Fibroblast of lung (primary cell): Measurements from ENCODE around the gene CNTN4. TPM values are rescaled to one million over a fixed set of nuclear protein-coding genes. Genes with fewer than 3 reads are reported as not detected.

Source experiments
- DNase-seq, 2 donors: peaks; one replicate each; pipeline versions ENCODE4 v3.0.0 to v3.0.0-alpha.2; 2010; ENCODE audit warnings: low read depth in 2 of 2
- H2AFZ ChIP-seq: 2 replicates; pipeline ENCODE4 v1.5.1; 2012; ENCODE audit warnings: low read length, control low read depth, inconsistent platforms
- H3K27ac ChIP-seq: 2 replicates; pipeline ENCODE4 v1.5.1; 2011; ENCODE audit warnings: low read length, control low read depth; ENCODE audit not compliant: insufficient read depth
- H3K27me3 ChIP-seq: 2 replicates; pipeline ENCODE4 v1.5.1; 2011; ENCODE audit warnings: mild to moderate bottlenecking, low read length; ENCODE audit not compliant: control insufficient read depth, insufficient read depth
- H3K36me3 ChIP-seq: 2 replicates; pipeline ENCODE4 v1.5.1; 2011; ENCODE audit warnings: low read length; ENCODE audit not compliant: control insufficient read depth, insufficient read depth
- H3K4me1 ChIP-seq: 2 replicates; pipeline ENCODE4 v1.5.1; 2011; ENCODE audit warnings: low read length; ENCODE audit not compliant: control insufficient read depth, insufficient read depth; ENCODE audit errors: extremely low read depth
- H3K4me2 ChIP-seq: 2 replicates; pipeline ENCODE4 v1.5.1; 2011; ENCODE audit warnings: low read length, control low read depth; ENCODE audit not compliant: insufficient read depth; ENCODE audit errors: extremely low read depth
- H3K4me3 ChIP-seq, 4 experiments: fragments of 200-600 bp in 1 of 4; sonication (generic) in 1 of 4; replicated peaks in 1 of 4; 2 replicates each; pipeline ENCODE4 v1.5.1; 2011 to 2016; ENCODE audit warnings: low read length in 4 of 4, low read depth in 3 of 4, mild to moderate bottlenecking in 3 of 4, control low read depth in 2 of 4, inconsistent platforms in 1 of 4, mixed read lengths in 1 of 4; ENCODE audit not compliant: insufficient read depth in 1 of 4; ENCODE audit errors: control extremely low read depth in 1 of 4
- H3K79me2 ChIP-seq: 2 replicates; pipeline ENCODE4 v1.5.1; 2012; ENCODE audit warnings: mild to moderate bottlenecking, low read length, inconsistent platforms; ENCODE audit not compliant: control insufficient read depth, insufficient read depth
- H3K9ac ChIP-seq: 2 replicates; pipeline ENCODE4 v1.5.1; 2011; ENCODE audit warnings: mild to moderate bottlenecking, low read length, control low read depth; ENCODE audit not compliant: insufficient read depth
- H3K9me3 ChIP-seq: 2 replicates; pipeline ENCODE4 v1.5.1; 2012; ENCODE audit warnings: low read depth, low read length; ENCODE audit not compliant: control insufficient read depth, insufficient read depth
- H4K20me1 ChIP-seq: 2 replicates; pipeline ENCODE4 v1.5.1; 2011; ENCODE audit warnings: low read length; ENCODE audit not compliant: control insufficient read depth, insufficient read depth; ENCODE audit errors: extremely low read depth
- EZH2 ChIP-seq: IDR thresholded peaks from 2 replicates; pipeline ENCODE4 v1.5.1; 2012; ENCODE audit warnings: low read length, control low read depth, mild to moderate bottlenecking; ENCODE audit errors: missing control alignments
- polyA plus RNA-seq, 2 donors: library from polyadenylated mRNA; depleted of rRNA in 1 of 2; stranded (reverse) in 1 of 2; unstranded in 1 of 2; fragments of >200 nt; gene quantifications; 2 replicates each; pipeline ENCODE4 v1.2.1, GENCODE V29; 2011 to 2012; ENCODE audit warnings: missing spikeins in 1 of 2
- total RNA-seq: library from RNA; depleted of rRNA; stranded (reverse); fragments of >200 nt; gene quantifications from 2 replicates; pipeline ENCODE4 v1.2.1, GENCODE V29; 2014
- TF ChIP-seq, protein P1 (sequence below), 2 donors: IDR thresholded peaks in 1 of 2; conservative IDR thresholded peaks in 1 of 2; 1 replicate in 1 of 2; 2 replicates in 1 of 2; pipeline ENCODE4 v1.5.1; 2011 to 2012; ENCODE audit warnings: low read length in 2 of 2, control low read depth in 1 of 2, inconsistent platforms in 1 of 2, low read depth in 1 of 2, mild to moderate bottlenecking in 1 of 2

The CNTN4 gene
- total and polyA plus RNA-seq, 2 donors (not counting 1 experiment from before 2014, with no cell fraction given), result 0.17 to 0.69 TPM

DNA sequence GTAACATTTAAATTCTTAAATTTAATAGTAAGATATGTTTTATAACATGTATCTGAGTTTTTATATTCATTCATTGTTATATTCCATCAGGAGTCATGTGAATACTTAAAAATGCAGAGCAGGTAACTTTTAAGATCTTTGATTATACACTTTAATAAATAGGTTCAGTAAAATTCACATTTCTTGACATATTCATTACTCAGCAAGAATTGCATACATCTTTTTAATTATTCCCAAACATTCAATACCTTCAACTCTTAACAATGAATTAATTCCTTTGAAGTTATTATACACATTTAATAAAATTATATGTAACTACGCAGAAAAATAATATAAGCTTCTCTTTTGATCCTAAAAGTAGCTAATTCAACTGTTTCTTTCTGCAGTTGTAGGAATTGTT lies 105.4 kb downstream of the CNTN4 start:
- TF ChIP-seq, protein P1, sequence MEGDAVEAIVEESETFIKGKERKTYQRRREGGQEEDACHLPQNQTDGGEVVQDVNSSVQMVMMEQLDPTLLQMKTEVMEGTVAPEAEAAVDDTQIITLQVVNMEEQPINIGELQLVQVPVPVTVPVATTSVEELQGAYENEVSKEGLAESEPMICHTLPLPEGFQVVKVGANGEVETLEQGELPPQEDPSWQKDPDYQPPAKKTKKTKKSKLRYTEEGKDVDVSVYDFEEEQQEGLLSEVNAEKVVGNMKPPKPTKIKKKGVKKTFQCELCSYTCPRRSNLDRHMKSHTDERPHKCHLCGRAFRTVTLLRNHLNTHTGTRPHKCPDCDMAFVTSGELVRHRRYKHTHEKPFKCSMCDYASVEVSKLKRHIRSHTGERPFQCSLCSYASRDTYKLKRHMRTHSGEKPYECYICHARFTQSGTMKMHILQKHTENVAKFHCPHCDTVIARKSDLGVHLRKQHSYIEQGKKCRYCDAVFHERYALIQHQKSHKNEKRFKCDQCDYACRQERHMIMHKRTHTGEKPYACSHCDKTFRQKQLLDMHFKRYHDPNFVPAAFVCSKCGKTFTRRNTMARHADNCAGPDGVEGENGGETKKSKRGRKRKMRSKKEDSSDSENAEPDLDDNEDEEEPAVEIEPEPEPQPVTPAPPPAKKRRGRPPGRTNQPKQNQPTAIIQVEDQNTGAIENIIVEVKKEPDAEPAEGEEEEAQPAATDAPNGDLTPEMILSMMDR (conservative IDR thresholded peaks at IDR 0.05 in 1 of 2, IDR thresholded peaks at IDR 0.05 in 1 of 2; ENCODE audit: low read depth in 1 of 2, low read length in 2 of 2), result no peak
- TF ChIP-seq EZH2, result no peak
- Histone ChIP-seq H3K4me1 (no peaks in the 10 kb centered on the region), H3K9ac (no peak overlapping the region), H3K27me3 (no peaks in the 10 kb centered on the region), H3K36me3 (no peaks in the 10 kb centered on the region), H3K79me2 (no peaks in the 10 kb centered on the region), H2AFZ (no peak overlapping the region), H3K4me2 (no peak overlapping the region), H3K4me3 (no peak overlapping the region), H3K27ac (no peak overlapping the region), H4K20me1 (no peaks in the 10 kb centered on the region), H3K9me3 (no peaks in the 10 kb centered on the region)
- no peak for DNase-seq

DNA sequence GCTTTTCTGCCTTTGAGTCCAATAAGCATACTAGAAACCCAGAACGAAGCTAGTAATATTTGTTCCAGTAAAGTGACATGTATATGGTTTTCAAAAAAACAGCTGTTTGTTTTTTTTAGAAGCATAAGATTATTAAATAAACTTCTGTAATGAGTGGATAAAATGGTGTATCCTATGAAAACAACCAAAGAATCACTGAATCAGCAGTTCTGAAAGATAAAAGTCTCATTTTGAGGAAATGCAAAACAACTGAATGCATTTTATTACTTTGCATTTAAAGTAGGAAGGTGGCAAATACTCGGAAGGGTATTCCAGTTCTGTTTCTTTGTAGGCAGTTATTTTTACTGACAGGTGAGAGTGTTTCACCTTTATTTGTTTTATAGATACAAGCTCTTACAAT lies 107.0 kb downstream of the CNTN4 start:
- H2AFZ ChIP-seq, result no peak overlapping the region
- H4K20me1 ChIP-seq, result no peaks in the 10 kb centered on the region
- H3K4me1 ChIP-seq, result no peaks in the 10 kb centered on the region
- H3K36me3 ChIP-seq, result no peaks in the 10 kb centered on the region
- no peak for TF ChIP-seq EZH2
- TF ChIP-seq, protein P1 (conservative IDR thresholded peaks at IDR 0.05 in 1 of 2, IDR thresholded peaks at IDR 0.05 in 1 of 2; ENCODE audit: low read depth in 1 of 2, low read length in 2 of 2), result no peak
- H3K9me3 ChIP-seq, result no peaks in the 10 kb centered on the region
- no peak overlapping the region for H3K27ac ChIP-seq
- no peak overlapping the region for H3K4me2 ChIP-seq
- no peak overlapping the region for H3K9ac ChIP-seq
- no peak overlapping the region for H3K4me3 ChIP-seq
- H3K79me2 ChIP-seq, result no peaks in the 10 kb centered on the region
- no peaks in the 10 kb centered on the region for H3K27me3 ChIP-seq
- no peak for DNase-seq

GRCh38 chr3:2206536-2206935 lies 107.9 kb downstream of the CNTN4 start:
- TF ChIP-seq, protein P1 (conservative IDR thresholded peaks at IDR 0.05 in 1 of 2, IDR thresholded peaks at IDR 0.05 in 1 of 2; ENCODE audit: low read depth in 1 of 2, low read length in 2 of 2), result no peak
- TF ChIP-seq EZH2, result no peak
- H3K9me3 ChIP-seq, result no peaks in the 10 kb centered on the region
- H3K9ac ChIP-seq, result no peak overlapping the region

More at GRCh38 chr3:2206536-2206935, 107.9 kb downstream of the CNTN4 start:
- Histone ChIP-seq H3K27ac (no peak overlapping the region), H3K36me3 (no peaks in the 10 kb centered on the region), H3K4me2 (no peak overlapping the region), H4K20me1 (no peaks in the 10 kb centered on the region), H3K79me2 (no peaks in the 10 kb centered on the region), H3K27me3 (no peaks in the 10 kb centered on the region), H3K4me1 (no peaks in the 10 kb centered on the region), H2AFZ (no peak overlapping the region), H3K4me3 (no peak overlapping the region)
- no peak for DNase-seq
